Ishikawa (cell line): ENCODE measurements around the gene PAFAH1B2.

ENCODE experiments used
- CEBPB ChIP-seq: IDR thresholded peaks from 2 replicates; pipeline ENCODE4 v1.6.1; 2012
- CREB1 ChIP-seq: IDR thresholded peaks from 2 replicates; pipeline ENCODE4 v1.6.1; 2012; ENCODE audit warnings: low read depth
- EGR1 ChIP-seq: IDR thresholded peaks from 2 replicates; pipeline ENCODE4 v1.6.1; 2012
- EP300 ChIP-seq: IDR thresholded peaks from 2 replicates; pipeline ENCODE4 v1.6.1; 2012; ENCODE audit warnings: borderline replicate concordance
- FOXM1 ChIP-seq: IDR thresholded peaks from 2 replicates; pipeline ENCODE4 v1.6.1; 2012; ENCODE audit warnings: low read depth, borderline replicate concordance
- NFIC ChIP-seq: IDR thresholded peaks from 2 replicates; pipeline ENCODE4 v1.6.1; 2012
- RAD21 ChIP-seq: IDR thresholded peaks from 2 replicates; pipeline ENCODE4 v1.6.1; 2012; ENCODE audit warnings: low read depth
- TAF1 ChIP-seq: IDR thresholded peaks from 2 replicates; pipeline ENCODE4 v1.6.1; 2012; ENCODE audit warnings: low read depth, mild to moderate bottlenecking
- TCF12 ChIP-seq: IDR thresholded peaks from 2 replicates; pipeline ENCODE4 v1.6.1; 2012; ENCODE audit warnings: low read depth
- TEAD4 ChIP-seq: IDR thresholded peaks from 2 replicates; pipeline ENCODE4 v1.6.1; 2012
- YY1 ChIP-seq: IDR thresholded peaks from 2 replicates; pipeline ENCODE4 v1.6.1; 2012; ENCODE audit warnings: low read depth
- ZBTB7A ChIP-seq: IDR thresholded peaks from 2 replicates; pipeline ENCODE4 v1.6.1; 2012; ENCODE audit warnings: low read depth
- TF ChIP-seq, protein P1 (sequence below): IDR thresholded peaks from 2 replicates; pipeline ENCODE4 v1.6.1; 2012
- TF ChIP-seq, protein P2 (sequence below): IDR thresholded peaks from 2 replicates; pipeline ENCODE4 v1.6.1; 2012; ENCODE audit warnings: low read depth, mild to moderate bottlenecking
- TF ChIP-seq, protein P3 (sequence below): IDR thresholded peaks from 2 replicates; pipeline ENCODE4 v1.6.1; 2012

Gene PAFAH1B2

DNA sequence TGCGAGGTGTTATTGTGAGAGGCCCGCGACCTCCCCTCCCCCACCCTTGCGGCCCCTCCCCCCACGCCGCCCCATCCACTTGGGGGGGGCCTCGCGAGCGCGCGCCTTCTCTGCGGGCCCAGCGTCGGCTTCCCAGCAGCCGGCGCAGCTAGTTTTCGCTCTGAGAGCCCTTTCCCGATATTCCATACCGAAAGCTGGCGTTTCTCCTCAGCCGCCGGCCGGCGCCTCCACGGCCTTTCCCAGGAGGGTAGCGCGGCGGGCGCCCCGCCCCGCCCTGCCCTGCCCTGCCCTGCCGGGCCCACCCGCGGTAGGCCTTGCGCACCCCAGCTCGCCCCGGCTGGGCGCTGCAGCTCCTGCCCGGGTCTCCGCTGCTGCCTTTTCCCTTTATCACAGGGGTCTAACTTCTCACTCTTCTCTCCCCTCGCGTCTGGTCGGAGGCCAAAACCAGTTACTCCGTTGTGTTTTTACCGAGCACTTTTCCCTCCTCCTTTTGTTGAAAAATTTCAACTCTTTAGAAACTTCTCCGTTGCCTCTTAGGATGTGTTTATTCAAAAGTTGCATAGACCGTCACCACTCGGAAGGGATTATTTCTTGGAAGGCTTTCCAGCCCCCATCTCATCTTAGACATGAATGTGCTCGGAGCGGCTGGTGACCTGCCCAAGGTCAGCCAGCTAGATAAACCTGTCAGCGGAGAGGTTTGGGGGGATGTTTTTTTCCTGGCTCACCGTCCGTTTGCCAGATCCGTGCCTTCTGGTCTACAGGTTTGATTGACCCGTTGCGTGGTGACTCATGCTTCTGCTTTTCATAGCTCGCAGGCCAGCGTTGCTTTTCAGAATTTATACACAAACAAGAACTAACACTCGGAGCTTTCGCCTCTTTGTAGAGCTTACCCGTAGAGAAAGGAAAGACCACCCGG, 648 bp downstream of the PAFAH1B2 start:
- TF ChIP-seq, protein P1, sequence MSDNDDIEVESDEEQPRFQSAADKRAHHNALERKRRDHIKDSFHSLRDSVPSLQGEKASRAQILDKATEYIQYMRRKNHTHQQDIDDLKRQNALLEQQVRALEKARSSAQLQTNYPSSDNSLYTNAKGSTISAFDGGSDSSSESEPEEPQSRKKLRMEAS: 0 out of 2 replicates have a peak, but pooled peaks have one; percentile 29
- TF ChIP-seq, protein P2, sequence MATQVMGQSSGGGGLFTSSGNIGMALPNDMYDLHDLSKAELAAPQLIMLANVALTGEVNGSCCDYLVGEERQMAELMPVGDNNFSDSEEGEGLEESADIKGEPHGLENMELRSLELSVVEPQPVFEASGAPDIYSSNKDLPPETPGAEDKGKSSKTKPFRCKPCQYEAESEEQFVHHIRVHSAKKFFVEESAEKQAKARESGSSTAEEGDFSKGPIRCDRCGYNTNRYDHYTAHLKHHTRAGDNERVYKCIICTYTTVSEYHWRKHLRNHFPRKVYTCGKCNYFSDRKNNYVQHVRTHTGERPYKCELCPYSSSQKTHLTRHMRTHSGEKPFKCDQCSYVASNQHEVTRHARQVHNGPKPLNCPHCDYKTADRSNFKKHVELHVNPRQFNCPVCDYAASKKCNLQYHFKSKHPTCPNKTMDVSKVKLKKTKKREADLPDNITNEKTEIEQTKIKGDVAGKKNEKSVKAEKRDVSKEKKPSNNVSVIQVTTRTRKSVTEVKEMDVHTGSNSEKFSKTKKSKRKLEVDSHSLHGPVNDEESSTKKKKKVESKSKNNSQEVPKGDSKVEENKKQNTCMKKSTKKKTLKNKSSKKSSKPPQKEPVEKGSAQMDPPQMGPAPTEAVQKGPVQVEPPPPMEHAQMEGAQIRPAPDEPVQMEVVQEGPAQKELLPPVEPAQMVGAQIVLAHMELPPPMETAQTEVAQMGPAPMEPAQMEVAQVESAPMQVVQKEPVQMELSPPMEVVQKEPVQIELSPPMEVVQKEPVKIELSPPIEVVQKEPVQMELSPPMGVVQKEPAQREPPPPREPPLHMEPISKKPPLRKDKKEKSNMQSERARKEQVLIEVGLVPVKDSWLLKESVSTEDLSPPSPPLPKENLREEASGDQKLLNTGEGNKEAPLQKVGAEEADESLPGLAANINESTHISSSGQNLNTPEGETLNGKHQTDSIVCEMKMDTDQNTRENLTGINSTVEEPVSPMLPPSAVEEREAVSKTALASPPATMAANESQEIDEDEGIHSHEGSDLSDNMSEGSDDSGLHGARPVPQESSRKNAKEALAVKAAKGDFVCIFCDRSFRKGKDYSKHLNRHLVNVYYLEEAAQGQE: no peak

DNA sequence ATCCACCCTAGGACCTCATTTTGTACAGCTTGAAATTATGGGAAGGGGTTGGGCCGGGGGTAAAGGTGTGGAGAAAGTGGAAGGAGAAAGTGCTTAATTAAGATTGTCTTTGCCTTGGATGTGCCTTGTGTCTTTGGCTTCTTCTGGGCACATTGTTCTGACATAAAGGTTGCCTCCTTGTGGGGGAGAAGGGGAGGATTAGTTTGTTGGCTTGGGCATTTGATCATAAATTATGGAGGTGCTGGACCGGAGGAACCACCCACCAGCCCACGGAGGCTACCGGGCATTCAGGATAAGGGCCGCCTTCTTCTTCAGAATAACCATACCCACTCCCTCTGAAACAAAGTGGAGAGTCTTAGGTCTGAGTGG, 1.3 kb downstream of the PAFAH1B2 start:
- TF ChIP-seq TEAD4 (no peak), CREB1 (no peak), TCF12 (no peak)

DNA sequence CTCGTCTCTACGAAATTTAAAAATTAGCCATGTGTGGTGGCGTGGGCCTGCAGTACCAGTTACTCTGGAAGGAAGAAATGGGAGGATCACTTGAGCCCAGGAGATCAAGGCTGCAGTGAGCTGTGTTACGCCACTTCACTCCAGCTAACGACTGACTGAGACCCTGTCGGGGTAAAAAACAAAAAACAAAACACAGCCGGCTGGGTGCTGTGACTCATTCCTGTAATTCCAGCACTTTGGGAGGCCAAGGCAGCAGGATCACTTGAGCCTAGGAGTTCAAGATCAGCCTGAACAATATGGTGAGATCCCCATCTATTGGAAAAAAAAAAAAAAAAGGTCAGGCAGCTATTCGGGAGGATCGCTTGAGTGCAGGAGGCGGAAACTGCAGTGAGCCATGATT, 2.4 kb downstream of the PAFAH1B2 start:
- TF ChIP-seq, protein P3, sequence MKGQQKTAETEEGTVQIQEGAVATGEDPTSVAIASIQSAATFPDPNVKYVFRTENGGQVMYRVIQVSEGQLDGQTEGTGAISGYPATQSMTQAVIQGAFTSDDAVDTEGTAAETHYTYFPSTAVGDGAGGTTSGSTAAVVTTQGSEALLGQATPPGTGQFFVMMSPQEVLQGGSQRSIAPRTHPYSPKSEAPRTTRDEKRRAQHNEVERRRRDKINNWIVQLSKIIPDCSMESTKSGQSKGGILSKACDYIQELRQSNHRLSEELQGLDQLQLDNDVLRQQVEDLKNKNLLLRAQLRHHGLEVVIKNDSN: no peak
- TF ChIP-seq CEBPB (no peak), ZBTB7A (no peak), TAF1 (no peak), TCF12 (no peak), EP300 (no peak), EGR1 (no peak)
- TF ChIP-seq, protein P1: no peak
- TF ChIP-seq, protein P2: no peak

DNA sequence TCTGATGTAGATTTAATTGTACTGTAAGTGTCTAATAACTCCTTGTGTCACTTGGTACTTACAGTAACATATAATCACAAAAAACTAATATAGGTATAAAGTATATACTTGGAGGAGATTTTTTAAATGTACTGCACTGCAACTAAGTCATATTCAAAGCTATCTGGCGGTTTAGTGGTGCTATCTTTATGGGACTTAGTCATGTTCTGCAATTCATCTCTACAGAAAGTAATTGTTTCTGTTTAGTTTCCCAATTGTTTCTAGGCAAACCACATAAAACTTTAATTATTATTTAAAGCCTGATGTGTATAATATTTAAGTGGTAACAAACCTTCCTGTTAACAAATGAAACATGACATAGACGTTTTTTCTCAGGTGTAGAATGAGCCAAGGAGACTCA, 8.0 kb downstream of the PAFAH1B2 start:
- TF ChIP-seq, protein P3: no peak
- TF ChIP-seq FOXM1 (no peak), NFIC (no peak), CEBPB (no peak), ZBTB7A (no peak), CREB1 (no peak), TEAD4 (no peak), EP300 (no peak), RAD21 (no peak), TAF1 (no peak), YY1 (no peak), TCF12 (no peak), EGR1 (no peak)
- TF ChIP-seq, protein P2: no peak
- TF ChIP-seq, protein P1: no peak

DNA sequence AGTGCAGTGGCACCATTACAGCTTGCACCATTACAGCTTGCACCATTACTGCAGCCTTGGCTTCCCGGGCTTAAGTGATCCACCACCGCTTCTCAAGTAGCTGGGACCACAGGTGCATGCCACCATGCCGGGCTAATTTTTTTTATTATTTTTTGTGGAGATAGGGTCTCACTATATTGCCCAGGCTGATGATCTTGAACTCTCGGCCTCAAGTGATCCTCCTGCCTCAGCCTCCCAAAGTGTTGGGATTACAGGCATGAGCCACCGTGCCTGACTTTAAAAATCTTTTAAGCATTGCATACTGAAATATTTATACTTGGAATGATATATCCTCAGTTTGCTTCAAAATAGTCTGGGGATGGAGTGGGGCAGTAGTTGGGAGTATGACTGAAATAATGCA, 10.4 kb downstream of the PAFAH1B2 start:
- TF ChIP-seq, protein P2: no peak
- TF ChIP-seq TCF12: no peak
- no peak for TF ChIP-seq CEBPB
